Esophagus muscularis mucosa (tissue), 4 donors: ENCODE measurements around the gene OAF.

Experiments used
- CTCF ChIP-seq, 3 experiments: fragments of 200-600 bp in 2 of 3; fragments of 450-650 bp in 1 of 3; sonication (generic) in 2 of 3; IDR thresholded peaks; one replicate each; pipeline ENCODE4 v1.5.1; 2017 to 2019; ENCODE audit warnings: antibody characterized with exemption in 3 of 3, mild to moderate bottlenecking in 2 of 3, moderate library complexity in 1 of 3
- EP300 ChIP-seq: sonication (generic); formaldehyde crosslinking; IDR thresholded peaks from one replicate; pipeline ENCODE4 v1.6.1; 2017; ENCODE audit warnings: antibody characterized with exemption
- POLR2A ChIP-seq: fragments of 450-650 bp; IDR thresholded peaks from one replicate; pipeline ENCODE4 v1.6.1; 2017; ENCODE audit warnings: antibody characterized with exemption, moderate library complexity, mild to moderate bottlenecking, low read depth
- POLR2AphosphoS5 ChIP-seq, 2 donors: sonication (generic); formaldehyde crosslinking; IDR thresholded peaks; one replicate each; pipeline ENCODE4 v1.6.1; 2017; ENCODE audit warnings: antibody characterized with exemption in 2 of 2

- TF ChIP-seq POLR2AphosphoS5 (IDR thresholded peaks at IDR 0.05) (no peak), CTCF (IDR thresholded peaks at IDR 0.05) (no peak), POLR2A (no peak), EP300 (no peak)
Measured at GRCh38 chr11:120256178-120256577, 45.3 kb downstream of the OAF start.
